HL-60 (cell line): Measurements from ENCODE around the gene PCYT1B.

ENCODE experiments used
- GABPA ChIP-seq: IDR thresholded peaks from 2 replicates; pipeline ENCODE4 v1.6.1; 2012; ENCODE audit warnings: low read depth
- POLR2AphosphoS5 ChIP-seq: IDR thresholded peaks from 2 replicates; pipeline ENCODE4 v1.6.1; 2012; ENCODE audit warnings: low read depth
- TF ChIP-seq, protein P1 (sequence below): IDR thresholded peaks from one replicate; pipeline ENCODE4 v1.5.1; 2011; ENCODE audit warnings: low read length, control low read depth, inconsistent platforms; ENCODE audit not compliant: insufficient read depth
- TF ChIP-seq, protein P2 (sequence below): IDR thresholded peaks from 2 replicates; pipeline ENCODE4 v1.6.1; 2012; ENCODE audit warnings: low read depth; ENCODE audit not compliant: insufficient replicate concordance

DNA sequence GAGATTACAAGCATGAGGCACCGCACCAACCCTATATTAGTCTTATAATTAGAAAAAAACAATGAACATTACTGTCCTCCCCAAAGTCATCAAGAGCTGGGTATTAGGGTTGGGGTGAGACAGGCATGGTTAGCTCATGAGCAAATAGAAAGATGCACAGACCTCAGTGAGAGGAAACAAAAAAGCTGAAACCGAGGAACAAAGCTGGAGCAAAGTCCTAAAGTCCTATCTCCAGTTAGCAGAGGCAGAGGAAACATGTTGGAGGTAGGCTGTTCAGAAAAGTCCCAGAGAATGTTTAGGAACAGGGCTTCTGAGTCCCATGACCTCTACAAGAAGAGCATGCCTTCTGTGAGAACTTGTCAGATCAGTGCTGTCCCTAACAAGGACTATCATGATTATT, 4.6 kb upstream of the PCYT1B start:
- TF ChIP-seq, protein P1, sequence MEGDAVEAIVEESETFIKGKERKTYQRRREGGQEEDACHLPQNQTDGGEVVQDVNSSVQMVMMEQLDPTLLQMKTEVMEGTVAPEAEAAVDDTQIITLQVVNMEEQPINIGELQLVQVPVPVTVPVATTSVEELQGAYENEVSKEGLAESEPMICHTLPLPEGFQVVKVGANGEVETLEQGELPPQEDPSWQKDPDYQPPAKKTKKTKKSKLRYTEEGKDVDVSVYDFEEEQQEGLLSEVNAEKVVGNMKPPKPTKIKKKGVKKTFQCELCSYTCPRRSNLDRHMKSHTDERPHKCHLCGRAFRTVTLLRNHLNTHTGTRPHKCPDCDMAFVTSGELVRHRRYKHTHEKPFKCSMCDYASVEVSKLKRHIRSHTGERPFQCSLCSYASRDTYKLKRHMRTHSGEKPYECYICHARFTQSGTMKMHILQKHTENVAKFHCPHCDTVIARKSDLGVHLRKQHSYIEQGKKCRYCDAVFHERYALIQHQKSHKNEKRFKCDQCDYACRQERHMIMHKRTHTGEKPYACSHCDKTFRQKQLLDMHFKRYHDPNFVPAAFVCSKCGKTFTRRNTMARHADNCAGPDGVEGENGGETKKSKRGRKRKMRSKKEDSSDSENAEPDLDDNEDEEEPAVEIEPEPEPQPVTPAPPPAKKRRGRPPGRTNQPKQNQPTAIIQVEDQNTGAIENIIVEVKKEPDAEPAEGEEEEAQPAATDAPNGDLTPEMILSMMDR: no peak
- TF ChIP-seq POLR2AphosphoS5 (no peak), GABPA (no peak)
- TF ChIP-seq, protein P2, sequence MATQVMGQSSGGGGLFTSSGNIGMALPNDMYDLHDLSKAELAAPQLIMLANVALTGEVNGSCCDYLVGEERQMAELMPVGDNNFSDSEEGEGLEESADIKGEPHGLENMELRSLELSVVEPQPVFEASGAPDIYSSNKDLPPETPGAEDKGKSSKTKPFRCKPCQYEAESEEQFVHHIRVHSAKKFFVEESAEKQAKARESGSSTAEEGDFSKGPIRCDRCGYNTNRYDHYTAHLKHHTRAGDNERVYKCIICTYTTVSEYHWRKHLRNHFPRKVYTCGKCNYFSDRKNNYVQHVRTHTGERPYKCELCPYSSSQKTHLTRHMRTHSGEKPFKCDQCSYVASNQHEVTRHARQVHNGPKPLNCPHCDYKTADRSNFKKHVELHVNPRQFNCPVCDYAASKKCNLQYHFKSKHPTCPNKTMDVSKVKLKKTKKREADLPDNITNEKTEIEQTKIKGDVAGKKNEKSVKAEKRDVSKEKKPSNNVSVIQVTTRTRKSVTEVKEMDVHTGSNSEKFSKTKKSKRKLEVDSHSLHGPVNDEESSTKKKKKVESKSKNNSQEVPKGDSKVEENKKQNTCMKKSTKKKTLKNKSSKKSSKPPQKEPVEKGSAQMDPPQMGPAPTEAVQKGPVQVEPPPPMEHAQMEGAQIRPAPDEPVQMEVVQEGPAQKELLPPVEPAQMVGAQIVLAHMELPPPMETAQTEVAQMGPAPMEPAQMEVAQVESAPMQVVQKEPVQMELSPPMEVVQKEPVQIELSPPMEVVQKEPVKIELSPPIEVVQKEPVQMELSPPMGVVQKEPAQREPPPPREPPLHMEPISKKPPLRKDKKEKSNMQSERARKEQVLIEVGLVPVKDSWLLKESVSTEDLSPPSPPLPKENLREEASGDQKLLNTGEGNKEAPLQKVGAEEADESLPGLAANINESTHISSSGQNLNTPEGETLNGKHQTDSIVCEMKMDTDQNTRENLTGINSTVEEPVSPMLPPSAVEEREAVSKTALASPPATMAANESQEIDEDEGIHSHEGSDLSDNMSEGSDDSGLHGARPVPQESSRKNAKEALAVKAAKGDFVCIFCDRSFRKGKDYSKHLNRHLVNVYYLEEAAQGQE: no peak
